ENCODE data around the gene PACS1.
A peak's percentile ranks its signal among the peaks of the same experiment; 100 is the strongest.

PACS1 gene

GRCh38 chr11:66080055-66080817, 10.2 kb downstream of the PACS1 start:
- peak overlapping the region; percentile 61 for H3K4me2 ChIP-seq (ENCODE audit: low read length)
- H3K4me1 ChIP-seq (ENCODE audit: insufficient read depth, low read length, severe bottlenecking): peaks cover 83% of the 10 kb centered on the region
- H3F3A ChIP-seq (ENCODE audit: insufficient read depth, low read length): 0 out of 2 replicates have a peak, but pooled peaks cover 5% of the 10 kb centered on the region
- peak overlapping the region; percentile 29 for H3K9ac ChIP-seq (ENCODE audit: low read length)
- no peaks in the 10 kb centered on the region for H4K20me1 ChIP-seq (ENCODE audit: insufficient read depth, low read length)
- no peaks in the 10 kb centered on the region for H3K27me3 ChIP-seq (ENCODE audit: insufficient read depth, low read length)
- no peak overlapping the region for H2AFZ ChIP-seq (ENCODE audit: low read length)
- H3K79me2 ChIP-seq (ENCODE audit: insufficient read depth, low read length): peaks cover 52% of the 10 kb centered on the region
- no peaks in the 10 kb centered on the region for H3K9me2 ChIP-seq (ENCODE audit: low read depth, low read length)
- H3K9me3 ChIP-seq (ENCODE audit: low read length): no peaks in the 10 kb centered on the region
- H3K27ac ChIP-seq (ENCODE audit: low read depth, low read length, poor library complexity, severe bottlenecking): peak overlapping the region; percentile 96
- TF ChIP-seq, protein P1, sequence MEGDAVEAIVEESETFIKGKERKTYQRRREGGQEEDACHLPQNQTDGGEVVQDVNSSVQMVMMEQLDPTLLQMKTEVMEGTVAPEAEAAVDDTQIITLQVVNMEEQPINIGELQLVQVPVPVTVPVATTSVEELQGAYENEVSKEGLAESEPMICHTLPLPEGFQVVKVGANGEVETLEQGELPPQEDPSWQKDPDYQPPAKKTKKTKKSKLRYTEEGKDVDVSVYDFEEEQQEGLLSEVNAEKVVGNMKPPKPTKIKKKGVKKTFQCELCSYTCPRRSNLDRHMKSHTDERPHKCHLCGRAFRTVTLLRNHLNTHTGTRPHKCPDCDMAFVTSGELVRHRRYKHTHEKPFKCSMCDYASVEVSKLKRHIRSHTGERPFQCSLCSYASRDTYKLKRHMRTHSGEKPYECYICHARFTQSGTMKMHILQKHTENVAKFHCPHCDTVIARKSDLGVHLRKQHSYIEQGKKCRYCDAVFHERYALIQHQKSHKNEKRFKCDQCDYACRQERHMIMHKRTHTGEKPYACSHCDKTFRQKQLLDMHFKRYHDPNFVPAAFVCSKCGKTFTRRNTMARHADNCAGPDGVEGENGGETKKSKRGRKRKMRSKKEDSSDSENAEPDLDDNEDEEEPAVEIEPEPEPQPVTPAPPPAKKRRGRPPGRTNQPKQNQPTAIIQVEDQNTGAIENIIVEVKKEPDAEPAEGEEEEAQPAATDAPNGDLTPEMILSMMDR (IDR thresholded peaks at IDR 0.05; ENCODE audit: low read length): no peak
- TF ChIP-seq EZH2 (IDR thresholded peaks at IDR 0.05; ENCODE audit: borderline replicate concordance, low read length): no peak
- H3K4me3 ChIP-seq (ENCODE audit: low read depth, low read length, poor library complexity, severe bottlenecking): peak overlapping the region; percentile 13
- H3K36me3 ChIP-seq (ENCODE audit: insufficient read depth, low read length): peaks cover 17% of the 10 kb centered on the region

GRCh38 chr11:66081505-66081904, 11.4 kb downstream of the PACS1 start:
- Histone ChIP-seq H3K9me3 (ENCODE audit: low read length) (no peaks in the 10 kb centered on the region), H4K20me1 (ENCODE audit: insufficient read depth, low read length) (no peaks in the 10 kb centered on the region), H2AFZ (ENCODE audit: low read length) (no peak overlapping the region), H3K9me2 (ENCODE audit: low read depth, low read length) (no peaks in the 10 kb centered on the region), H3K4me3 (ENCODE audit: low read depth, low read length, poor library complexity, severe bottlenecking) (peak overlapping the region; percentile 41), H3K4me2 (ENCODE audit: low read length) (peak overlapping the region; percentile 61), H3F3A (ENCODE audit: insufficient read depth, low read length) (0 out of 2 replicates have a peak, but pooled peaks cover 8% of the 10 kb centered on the region), H3K79me2 (ENCODE audit: insufficient read depth, low read length) (peaks cover 55% of the 10 kb centered on the region), H3K27ac (ENCODE audit: low read depth, low read length, poor library complexity, severe bottlenecking) (peak overlapping the region; percentile 96), H3K9ac (ENCODE audit: low read length) (peak overlapping the region; percentile 62; the same call in 1 of the 2 replicates), H3K27me3 (ENCODE audit: insufficient read depth, low read length) (no peaks in the 10 kb centered on the region), H3K4me1 (ENCODE audit: insufficient read depth, low read length, severe bottlenecking) (peaks cover 96% of the 10 kb centered on the region), H3K36me3 (ENCODE audit: insufficient read depth, low read length) (peaks cover 9% of the 10 kb centered on the region; the same call in 1 of the 2 replicates)
- TF ChIP-seq, protein P1 (IDR thresholded peaks at IDR 0.05; ENCODE audit: low read length): no peak
- TF ChIP-seq EZH2 (IDR thresholded peaks at IDR 0.05; ENCODE audit: borderline replicate concordance, low read length): no peak

- TF ChIP-seq EZH2 (IDR thresholded peaks at IDR 0.05; ENCODE audit: borderline replicate concordance, low read length): no peak
- TF ChIP-seq, protein P1 (IDR thresholded peaks at IDR 0.05; ENCODE audit: low read length): no peak
- peak overlapping the region; percentile 61 for H3K4me2 ChIP-seq (ENCODE audit: low read length)
- H2AFZ ChIP-seq (ENCODE audit: low read length): no peak overlapping the region
- H3K9me2 ChIP-seq (ENCODE audit: low read depth, low read length): no peaks in the 10 kb centered on the region
- no peaks in the 10 kb centered on the region for H3K27me3 ChIP-seq (ENCODE audit: insufficient read depth, low read length)
- H3K79me2 ChIP-seq (ENCODE audit: insufficient read depth, low read length): peaks cover 55% of the 10 kb centered on the region
- no peaks in the 10 kb centered on the region; the same call in 1 of the 2 replicates for H3K36me3 ChIP-seq (ENCODE audit: insufficient read depth, low read length)
- H3K27ac ChIP-seq (ENCODE audit: low read depth, low read length, poor library complexity, severe bottlenecking): peak overlapping the region; percentile 96
- peaks cover 100% of the 10 kb centered on the region for H3K4me1 ChIP-seq (ENCODE audit: insufficient read depth, low read length, severe bottlenecking)
- H3K9me3 ChIP-seq (ENCODE audit: low read length): no peaks in the 10 kb centered on the region
- H3K9ac ChIP-seq (ENCODE audit: low read length): peak overlapping the region; percentile 57; the same call in 1 of the 2 replicates
- 0 out of 2 replicates have a peak, but pooled peaks cover 8% of the 10 kb centered on the region for H3F3A ChIP-seq (ENCODE audit: insufficient read depth, low read length)
- H4K20me1 ChIP-seq (ENCODE audit: insufficient read depth, low read length): no peaks in the 10 kb centered on the region
- H3K4me3 ChIP-seq (ENCODE audit: low read depth, low read length, poor library complexity, severe bottlenecking): peak overlapping the region; percentile 24
Observed at GRCh38 chr11:66082946-66083698, 13.1 kb downstream of the PACS1 start.

Measured in OCI-LY1 (cell line).